A549 (cell line): ENCODE results near the gene XCL1.

ENCODE experiments used
- BHLHE40 ChIP-seq: IDR thresholded peaks from 2 replicates; pipeline ENCODE4 v1.6.1; 2012; ENCODE audit warnings: low read depth, low read length, inconsistent platforms
- TF ChIP-seq, protein P1 (sequence below): fragments of >200 bp; sonication (Bioruptor Twin); formaldehyde crosslinking; IDR thresholded peaks from 3 replicates; pipeline ENCODE4 v1.5.1; 2016

DNA sequence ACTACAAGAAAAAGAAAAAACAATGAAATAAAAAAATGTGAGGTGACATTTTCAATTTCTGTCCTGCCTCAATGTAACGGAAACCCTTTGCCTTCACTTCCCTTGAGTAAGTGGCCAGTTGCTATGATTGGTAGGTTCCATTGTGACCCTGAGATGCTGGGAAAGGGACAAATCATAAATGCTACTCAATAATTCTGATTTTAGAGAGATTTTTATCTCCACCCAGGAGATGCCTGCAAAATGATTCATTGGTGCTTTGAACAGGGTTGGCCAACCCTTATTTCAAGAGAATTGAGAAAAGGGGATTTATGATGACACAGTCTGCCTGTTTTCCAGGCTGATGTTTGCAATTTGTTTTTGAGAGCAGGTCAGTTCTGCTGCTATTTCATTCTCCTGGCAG, 22.5 kb downstream of the XCL1 start:
- TF ChIP-seq, protein P1, sequence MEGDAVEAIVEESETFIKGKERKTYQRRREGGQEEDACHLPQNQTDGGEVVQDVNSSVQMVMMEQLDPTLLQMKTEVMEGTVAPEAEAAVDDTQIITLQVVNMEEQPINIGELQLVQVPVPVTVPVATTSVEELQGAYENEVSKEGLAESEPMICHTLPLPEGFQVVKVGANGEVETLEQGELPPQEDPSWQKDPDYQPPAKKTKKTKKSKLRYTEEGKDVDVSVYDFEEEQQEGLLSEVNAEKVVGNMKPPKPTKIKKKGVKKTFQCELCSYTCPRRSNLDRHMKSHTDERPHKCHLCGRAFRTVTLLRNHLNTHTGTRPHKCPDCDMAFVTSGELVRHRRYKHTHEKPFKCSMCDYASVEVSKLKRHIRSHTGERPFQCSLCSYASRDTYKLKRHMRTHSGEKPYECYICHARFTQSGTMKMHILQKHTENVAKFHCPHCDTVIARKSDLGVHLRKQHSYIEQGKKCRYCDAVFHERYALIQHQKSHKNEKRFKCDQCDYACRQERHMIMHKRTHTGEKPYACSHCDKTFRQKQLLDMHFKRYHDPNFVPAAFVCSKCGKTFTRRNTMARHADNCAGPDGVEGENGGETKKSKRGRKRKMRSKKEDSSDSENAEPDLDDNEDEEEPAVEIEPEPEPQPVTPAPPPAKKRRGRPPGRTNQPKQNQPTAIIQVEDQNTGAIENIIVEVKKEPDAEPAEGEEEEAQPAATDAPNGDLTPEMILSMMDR = no peak
- no peak for TF ChIP-seq BHLHE40
